Measurements from ENCODE around the gene BAZ1A. TPM values are rescaled to one million over a fixed set of nuclear protein-coding genes. Genes with fewer than 3 reads are reported as not detected.
"Not testable (repeated sequence)": the region's sequence is repeated elsewhere in the genome, so short reads cannot be mapped to it uniquely, and the experiment has no call there.

Gene BAZ1A
- total RNA-seq, 4 donors from 2014 or later: 11.6 to 18.5 (median 14.7) TPM

DNA sequence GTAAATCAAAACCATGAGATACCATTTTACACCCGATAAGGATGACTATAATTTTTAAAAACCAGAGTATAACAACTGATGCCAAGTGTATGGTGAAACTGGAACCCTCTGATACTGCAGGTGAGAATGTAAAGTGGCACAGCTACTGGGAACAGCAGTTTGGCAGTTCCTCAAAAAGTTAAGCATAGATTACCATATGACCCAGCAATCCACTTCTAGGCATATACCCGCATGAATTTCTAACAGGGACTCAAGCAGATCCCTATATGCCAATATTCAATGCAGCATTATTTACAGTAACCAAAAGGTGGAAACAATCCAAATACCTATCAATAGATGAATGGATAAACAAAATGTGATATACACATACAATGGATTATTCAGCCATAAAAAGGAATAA, 57.4 kb downstream of the BAZ1A start:
- TF ChIP-seq, protein P1, sequence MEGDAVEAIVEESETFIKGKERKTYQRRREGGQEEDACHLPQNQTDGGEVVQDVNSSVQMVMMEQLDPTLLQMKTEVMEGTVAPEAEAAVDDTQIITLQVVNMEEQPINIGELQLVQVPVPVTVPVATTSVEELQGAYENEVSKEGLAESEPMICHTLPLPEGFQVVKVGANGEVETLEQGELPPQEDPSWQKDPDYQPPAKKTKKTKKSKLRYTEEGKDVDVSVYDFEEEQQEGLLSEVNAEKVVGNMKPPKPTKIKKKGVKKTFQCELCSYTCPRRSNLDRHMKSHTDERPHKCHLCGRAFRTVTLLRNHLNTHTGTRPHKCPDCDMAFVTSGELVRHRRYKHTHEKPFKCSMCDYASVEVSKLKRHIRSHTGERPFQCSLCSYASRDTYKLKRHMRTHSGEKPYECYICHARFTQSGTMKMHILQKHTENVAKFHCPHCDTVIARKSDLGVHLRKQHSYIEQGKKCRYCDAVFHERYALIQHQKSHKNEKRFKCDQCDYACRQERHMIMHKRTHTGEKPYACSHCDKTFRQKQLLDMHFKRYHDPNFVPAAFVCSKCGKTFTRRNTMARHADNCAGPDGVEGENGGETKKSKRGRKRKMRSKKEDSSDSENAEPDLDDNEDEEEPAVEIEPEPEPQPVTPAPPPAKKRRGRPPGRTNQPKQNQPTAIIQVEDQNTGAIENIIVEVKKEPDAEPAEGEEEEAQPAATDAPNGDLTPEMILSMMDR (IDR thresholded peaks at IDR 0.05 in 4 of 5, conservative IDR thresholded peaks at IDR 0.05 in 1 of 5): no peak
- no peak for TF ChIP-seq POLR2A (IDR thresholded peaks at IDR 0.05)
- no peaks in the 10 kb centered on the region for H3K4me1 ChIP-seq
- in situ Hi-C loops (cut with MboI; ENCODE audit: low sequenced_read_pairs in 4 of 4) (no loop called here), intact Hi-C loops (cut with DNase I; ENCODE audit: low total_unique reads) (no loop called here)
- no peak overlapping the region for H3K27ac ChIP-seq
- no peak for DNase-seq
- no peak overlapping the region for H3K4me3 ChIP-seq
- no peak for ATAC-seq
- H3K27me3 ChIP-seq: no peaks in the 10 kb centered on the region
- H3K9me3 ChIP-seq: no peaks in the 10 kb centered on the region
- H3K36me3 ChIP-seq: no peaks in the 10 kb centered on the region

DNA sequence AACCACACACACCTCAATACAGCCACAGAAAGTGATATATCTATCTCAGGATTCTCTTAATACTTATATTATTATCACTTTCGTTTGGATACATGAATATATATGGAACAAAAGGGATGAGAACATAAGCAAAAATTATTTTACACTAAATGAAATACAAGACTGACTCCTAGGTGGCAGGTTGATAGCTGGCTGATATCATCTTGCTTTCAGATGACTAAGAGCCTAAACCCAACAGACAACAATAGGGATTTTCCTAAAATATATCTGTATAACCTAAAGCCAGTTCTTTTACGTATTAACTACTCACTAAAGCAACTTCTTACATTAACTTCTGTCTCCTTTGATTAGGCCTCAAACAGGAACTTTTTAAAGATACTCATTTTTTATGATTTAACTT, 65.1 kb downstream of the BAZ1A start:
- DNase-seq (no peak), ATAC-seq (no peak)
- Histone ChIP-seq H3K4me1 (no peaks in the 10 kb centered on the region), H3K9me3 (no peaks in the 10 kb centered on the region), H3K27me3 (no peaks in the 10 kb centered on the region), H3K4me3 (no peak overlapping the region), H3K27ac (no peak overlapping the region), H3K36me3 (peaks cover 0 to 40% of the 10 kb centered on the region in 2 donors)
- in situ Hi-C loops (cut with MboI; ENCODE audit: low sequenced_read_pairs in 4 of 4): no loop called here
- TF ChIP-seq POLR2A (IDR thresholded peaks at IDR 0.05): no peak
- TF ChIP-seq, protein P1 (IDR thresholded peaks at IDR 0.05 in 4 of 5, conservative IDR thresholded peaks at IDR 0.05 in 1 of 5): no peak
- intact Hi-C loops (cut with DNase I; ENCODE audit: low total_unique reads): no loop called here

- H3K36me3 ChIP-seq: peaks cover 0 to 64% of the 10 kb centered on the region in 2 donors
- no peak for DNase-seq
- H3K27ac ChIP-seq: no peak overlapping the region
- TF ChIP-seq, protein P1 (IDR thresholded peaks at IDR 0.05 in 4 of 5, conservative IDR thresholded peaks at IDR 0.05 in 1 of 5): no peak
- TF ChIP-seq POLR2A (IDR thresholded peaks at IDR 0.05): no peak
- no peaks in the 10 kb centered on the region for H3K4me1 ChIP-seq
- no peak for ATAC-seq
- intact Hi-C loops (cut with DNase I; ENCODE audit: low total_unique reads): no loop called here
- no peaks in the 10 kb centered on the region for H3K27me3 ChIP-seq
- no peak overlapping the region for H3K4me3 ChIP-seq
- in situ Hi-C loops (cut with MboI; ENCODE audit: low sequenced_read_pairs in 4 of 4): no loop called here
- H3K9me3 ChIP-seq: no peaks in the 10 kb centered on the region
These were observed 68.9 kb downstream of the BAZ1A start for GRCh38 chr14:34806257-34806656.

DNA sequence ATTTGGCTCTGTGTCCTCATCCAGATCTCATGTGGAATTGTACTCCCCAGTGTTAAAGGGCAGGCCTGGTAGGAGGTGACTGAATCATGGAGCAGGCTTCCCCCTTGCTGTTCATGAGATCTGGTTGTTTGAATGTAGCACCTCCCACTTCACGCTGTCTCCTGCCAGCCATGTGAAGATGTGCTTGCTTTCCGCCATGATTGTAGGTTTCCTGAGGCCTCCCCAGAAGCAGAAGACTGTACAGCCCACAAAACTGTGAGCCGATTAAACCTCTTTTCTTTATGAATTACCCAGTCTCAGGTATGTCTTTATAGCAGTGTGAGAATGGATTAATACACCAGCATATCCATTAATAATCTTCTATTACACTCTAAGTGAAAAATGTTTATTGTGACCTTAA, 70.2 kb downstream of the BAZ1A start:
- H3K9me3 ChIP-seq: no peaks in the 10 kb centered on the region
- intact Hi-C loops (cut with DNase I; ENCODE audit: low total_unique reads) (no loop called here), in situ Hi-C loops (cut with MboI; ENCODE audit: low sequenced_read_pairs in 4 of 4) (no loop called here)
- no peaks in the 10 kb centered on the region for H3K27me3 ChIP-seq
- DNase-seq (no peak), ATAC-seq (no peak)
- no peak overlapping the region for H3K27ac ChIP-seq
- H3K4me3 ChIP-seq: no peak overlapping the region
- no peaks in the 10 kb centered on the region for H3K4me1 ChIP-seq
- TF ChIP-seq POLR2A (IDR thresholded peaks at IDR 0.05): no peak
- TF ChIP-seq, protein P1 (IDR thresholded peaks at IDR 0.05 in 4 of 5, conservative IDR thresholded peaks at IDR 0.05 in 1 of 5): no peak
- H3K36me3 ChIP-seq: peaks cover 0 to 66% of the 10 kb centered on the region in 2 donors

GRCh38 chr14:34798861-34799260, 76.3 kb downstream of the BAZ1A start:
- in situ Hi-C loops (cut with MboI; ENCODE audit: low sequenced_read_pairs in 4 of 4); H3K4me3 ChIP-seq; H3K4me1 ChIP-seq; H3K9me3 ChIP-seq; intact Hi-C loops (cut with DNase I; ENCODE audit: low total_unique reads); H3K27ac ChIP-seq; ATAC-seq; H3K27me3 ChIP-seq; DNase-seq: not testable (repeated sequence)
- peaks cover 0 to 70% of the 10 kb centered on the region in 2 donors for H3K36me3 ChIP-seq
